GM18505 (cell line): ENCODE measurements around the gene THBS2.
"Not testable (repeated sequence)": the region's sequence is repeated elsewhere in the genome, so short reads cannot be mapped to it uniquely, and the experiment has no call there.

Experiments used
- ATAC-seq: cut with Tn5 transposase; IDR thresholded peaks from one replicate; pipeline ENCODE4 v1.9.1; 2021; ENCODE audit not compliant: unreplicated experiment
- POLR2A ChIP-seq: IDR thresholded peaks from 4 replicates; pipeline ENCODE4 v1.6.1; 2011; ENCODE audit warnings: borderline replicate concordance; ENCODE audit not compliant: insufficient read depth, insufficient read length; ENCODE audit errors: extremely low read depth

Gene THBS2

DNA sequence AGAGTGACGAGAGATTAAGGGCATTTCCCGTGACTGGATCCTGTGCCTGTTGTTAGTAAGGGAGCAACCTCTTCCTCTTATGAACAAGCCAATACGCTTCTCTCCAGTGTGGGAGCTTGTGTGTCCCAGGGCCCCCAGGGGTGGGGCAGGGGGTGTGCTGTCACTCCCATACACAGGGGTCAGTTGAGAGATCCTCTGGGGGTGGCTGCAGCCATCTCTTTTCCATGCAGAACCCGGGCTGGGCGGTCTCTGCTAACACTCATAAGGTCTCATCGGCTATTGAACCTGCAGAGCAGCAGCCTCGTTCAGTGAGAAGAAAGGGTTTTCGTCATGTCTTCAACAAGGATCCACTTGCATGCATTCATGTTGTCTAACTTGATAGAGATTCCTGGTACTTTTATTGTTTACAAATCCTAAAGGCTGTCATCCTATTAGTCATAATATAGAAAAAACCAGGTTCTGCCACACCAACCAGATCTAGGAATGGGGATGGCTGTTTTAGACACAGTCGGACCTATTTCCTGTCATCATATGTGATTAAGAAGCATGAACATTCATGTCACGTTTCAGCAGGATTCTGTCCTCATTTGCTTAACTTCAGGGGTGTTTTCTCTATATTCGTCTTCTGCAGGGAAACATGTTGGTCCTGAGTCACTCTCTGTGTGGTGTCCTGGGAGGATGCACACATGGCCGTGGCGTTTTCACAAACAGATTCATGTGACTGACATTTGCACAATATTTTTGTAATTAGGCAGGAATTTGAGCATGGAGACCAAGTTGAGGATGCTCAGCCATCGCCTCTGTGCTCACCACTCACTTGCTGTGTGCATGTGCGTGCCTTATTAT is 13.3 kb upstream of the THBS2 start:
- ATAC-seq: no peak
- no peak for TF ChIP-seq POLR2A

- no peak for ATAC-seq
- TF ChIP-seq POLR2A: no peak
These were observed 12.6 kb upstream of the THBS2 start for GRCh38 chr6:169266261-169266660.

DNA sequence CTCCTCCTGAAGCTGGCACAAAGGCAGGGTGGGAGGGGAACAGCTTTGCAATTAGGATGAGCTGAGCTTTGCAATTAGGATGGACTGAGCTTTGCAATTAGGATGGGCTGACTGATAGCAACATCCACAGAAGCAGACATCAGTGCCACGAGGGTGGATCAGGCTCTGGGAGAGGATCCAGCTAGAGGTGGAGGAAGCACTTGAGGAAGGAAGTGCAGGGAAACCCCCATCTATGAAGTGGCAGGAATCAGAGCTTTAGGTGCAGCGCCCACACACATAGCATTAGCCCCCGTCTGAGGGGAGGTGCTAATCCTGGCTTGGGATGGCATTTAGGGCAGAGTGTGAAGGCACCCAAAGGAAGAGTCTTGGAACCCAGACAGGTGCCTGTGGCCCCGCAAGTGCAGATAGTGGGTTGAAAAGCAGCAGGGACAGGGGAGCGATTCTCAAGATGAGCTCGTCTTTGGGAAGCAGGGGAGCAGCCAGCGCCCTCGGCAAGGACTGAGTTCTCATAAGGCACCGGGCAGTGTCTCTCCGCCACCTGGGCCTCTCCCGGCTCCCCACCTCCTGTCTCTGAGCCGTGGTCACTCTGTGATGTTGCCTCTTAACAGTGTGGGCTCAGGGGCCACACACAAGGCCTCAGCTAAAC is 12.0 kb upstream of the THBS2 start:
- no peak for TF ChIP-seq POLR2A

GRCh38 chr6:169263836-169264608 is 10.4 kb upstream of the THBS2 start:
- no peak for ATAC-seq
- no peak for TF ChIP-seq POLR2A

More for the DNA sequence above, 12.0 kb upstream of the THBS2 start:
- ATAC-seq: no peak

- no peak for ATAC-seq
- TF ChIP-seq POLR2A: no peak
These were observed 9.7 kb upstream of the THBS2 start for GRCh38 chr6:169263374-169263773.

- ATAC-seq: not testable (repeated sequence)
These were observed 9.0 kb upstream of the THBS2 start for GRCh38 chr6:169262602-169263001.

DNA sequence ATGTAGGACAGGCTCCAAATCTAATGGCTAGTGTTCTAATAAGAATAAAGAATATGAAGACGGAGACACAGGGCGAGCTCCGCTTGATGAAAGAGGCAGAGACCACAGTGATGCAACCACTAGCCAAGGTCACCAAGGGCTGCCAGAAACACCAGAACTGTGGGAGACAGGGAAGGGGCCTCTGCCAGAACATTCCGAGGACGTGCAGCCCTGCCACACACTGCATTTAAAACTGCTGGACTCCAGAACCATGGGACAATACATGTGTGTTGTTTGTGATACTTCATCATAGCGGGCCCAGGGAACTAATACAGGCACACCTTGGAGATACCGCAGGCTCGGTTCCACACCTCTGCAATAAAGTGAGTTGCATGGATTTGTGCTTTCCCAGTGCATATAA is 2.9 kb upstream of the THBS2 start:
- no peak for ATAC-seq
- no peak for TF ChIP-seq POLR2A

DNA sequence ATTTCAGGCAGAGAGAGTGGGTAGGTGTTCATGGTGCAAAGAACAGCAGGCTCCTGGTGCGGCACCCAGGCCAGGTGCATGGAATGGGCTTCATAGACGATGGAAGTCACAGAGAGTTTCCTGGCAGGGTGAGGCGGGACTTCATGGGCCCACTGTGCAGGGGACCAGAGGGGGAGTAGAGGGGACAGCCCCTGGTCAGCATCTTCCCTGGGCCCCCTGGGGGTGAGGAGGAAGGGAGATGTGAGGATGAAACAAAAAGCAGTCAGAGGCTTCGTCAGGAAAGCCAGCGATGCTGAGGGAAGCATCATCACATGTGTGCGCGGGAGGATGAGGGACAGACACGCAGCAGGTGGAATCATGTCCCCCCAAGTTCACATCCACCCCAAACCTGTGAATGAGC is 2.4 kb upstream of the THBS2 start:
- TF ChIP-seq POLR2A: no peak

DNA sequence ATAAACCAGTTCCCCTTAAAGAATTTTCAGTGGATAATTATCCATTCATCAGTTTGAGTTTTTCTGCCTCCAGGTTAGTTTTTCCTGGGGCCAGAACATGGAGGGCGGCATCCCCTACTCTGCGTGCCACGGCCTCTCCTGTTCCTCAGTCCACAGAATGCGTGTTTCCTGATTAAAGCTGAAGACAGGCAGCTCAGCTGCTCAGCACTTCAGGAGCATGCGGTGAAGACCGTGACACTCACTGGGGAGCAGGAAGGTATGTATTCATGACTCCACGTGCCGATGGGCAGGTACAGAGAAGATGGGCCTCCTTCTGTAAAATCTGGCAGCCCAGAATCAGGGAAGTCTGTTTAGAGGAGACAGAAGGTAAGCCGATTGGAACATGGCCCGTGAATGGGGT is 2.0 kb upstream of the THBS2 start:
- no peak for TF ChIP-seq POLR2A
- no peak for ATAC-seq

More for the DNA sequence above, 2.4 kb upstream of the THBS2 start:
- no peak for ATAC-seq

GRCh38 chr6:169254456-169255316 is 1.0 kb upstream of the THBS2 start:
- ATAC-seq: no peak
- TF ChIP-seq POLR2A: no peak

DNA sequence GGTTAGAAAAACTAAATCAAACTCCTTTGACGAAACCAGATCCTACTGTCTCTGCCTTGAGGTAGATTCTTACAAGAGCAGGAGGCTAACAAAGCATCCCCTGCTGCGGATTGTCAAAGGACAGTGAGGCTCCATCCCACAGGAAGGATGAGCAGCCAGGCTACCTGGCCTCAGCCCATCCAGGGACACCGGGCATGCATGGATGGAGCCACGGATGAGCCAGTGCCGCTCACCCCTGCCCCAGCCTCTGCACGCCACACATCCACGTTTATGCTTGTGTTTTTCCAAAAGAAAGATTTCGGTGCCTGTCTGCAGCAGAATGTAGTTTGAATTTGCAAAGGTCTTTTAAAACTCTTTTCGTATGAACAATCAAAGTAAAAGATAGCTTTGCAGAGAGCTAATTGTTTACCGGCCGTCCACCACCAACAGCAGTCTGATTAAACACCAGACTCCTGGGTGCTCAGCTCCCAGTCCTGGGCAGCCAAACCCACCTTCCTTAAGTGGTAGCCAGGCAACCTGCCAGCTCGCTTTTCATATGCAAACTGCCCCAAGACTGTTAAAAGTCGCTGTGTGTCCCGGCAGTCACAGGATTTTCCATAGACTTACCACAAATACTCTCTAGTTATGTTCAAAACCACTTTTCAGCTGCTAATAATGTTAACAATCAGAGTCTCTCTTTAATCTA is 999 bp downstream of the THBS2 start:
- no peak for ATAC-seq
- TF ChIP-seq POLR2A: no peak

- ATAC-seq: no peak
- TF ChIP-seq POLR2A: no peak
These were observed 1.7 kb downstream of the THBS2 start for GRCh38 chr6:169251822-169252504.

GRCh38 chr6:169251371-169251802 is 2.3 kb downstream of the THBS2 start:
- no peak for TF ChIP-seq POLR2A
- no peak for ATAC-seq
